GM12878 (cell line): ENCODE measurements around the gene LRR1. TPM values are rescaled to one million over a fixed set of nuclear protein-coding genes. Genes with fewer than 3 reads are reported as not detected.

Experiments used
- CBFB ChIP-seq: IDR thresholded peaks from 2 replicates; pipeline ENCODE4 v1.6.1; 2016; ENCODE audit warnings: antibody characterized with exemption, low read depth
- CBX5 ChIP-seq: sonication (generic); IDR thresholded peaks from 2 replicates; pipeline ENCODE4 v1.6.1; 2016; ENCODE audit warnings: low read depth, moderate library complexity, mild to moderate bottlenecking, inconsistent platforms
- CREM ChIP-seq: IDR thresholded peaks from 2 replicates; pipeline ENCODE4 v1.6.1; 2014; ENCODE audit warnings: antibody characterized with exemption, low read depth
- CTCF ChIP-seq, 3 experiments: IDR thresholded peaks in 2 of 3; conservative IDR thresholded peaks in 1 of 3; 2 replicates each; pipeline ENCODE4 v1.5.1; 2011; ENCODE audit warnings: low read depth in 3 of 3, low read length in 3 of 3, mild to moderate bottlenecking in 3 of 3, control low read depth in 2 of 3, moderate library complexity in 2 of 3, inconsistent platforms in 1 of 3, mixed read lengths in 1 of 3; ENCODE audit not compliant: control insufficient read depth in 2 of 3, insufficient read depth in 1 of 3; ENCODE audit errors: extremely low read depth in 1 of 3
- ESRRA ChIP-seq: IDR thresholded peaks from 2 replicates; pipeline ENCODE4 v1.6.1; 2012; ENCODE audit warnings: mild to moderate bottlenecking, low read length, improper control_type of control experiment
- HDAC6 ChIP-seq: fragments of 200-600 bp; sonication (generic); IDR thresholded peaks from one replicate; pipeline ENCODE4 v1.8.0; 2017; ENCODE audit warnings: antibody characterized with exemption; ENCODE audit not compliant: unreplicated experiment
- IRF3 ChIP-seq: fragments of 450-650 bp; IDR thresholded peaks from 2 replicates; pipeline ENCODE4 v1.6.1; 2014; ENCODE audit warnings: mild to moderate bottlenecking
- MEF2A ChIP-seq: IDR thresholded peaks from 2 replicates; pipeline ENCODE4 v1.6.1; 2011; ENCODE audit warnings: low read depth, mild to moderate bottlenecking, low read length, moderate library complexity; ENCODE audit not compliant: insufficient read depth
- MTA3 ChIP-seq: IDR thresholded peaks from 2 replicates; pipeline ENCODE4 v1.6.1; 2012; ENCODE audit warnings: low read length, inconsistent platforms, borderline replicate concordance
- MXI1 ChIP-seq: fragments of 150-350 bp; IDR thresholded peaks from 2 replicates; pipeline ENCODE4 v1.6.1; 2011; ENCODE audit warnings: low read depth, mild to moderate bottlenecking, inconsistent platforms, low read length, improper control_type of control experiment
- NFYB ChIP-seq: IDR thresholded peaks from 2 replicates; pipeline ENCODE4 v1.6.1; 2011; ENCODE audit warnings: low read depth, mild to moderate bottlenecking, low read length, improper control_type of control experiment, moderate library complexity; ENCODE audit not compliant: insufficient read depth
- NR2C1 ChIP-seq: fragments of 450-650 bp; IDR thresholded peaks from 2 replicates; pipeline ENCODE4 v1.6.1; 2017; ENCODE audit warnings: antibody characterized with exemption, mild to moderate bottlenecking, moderate library complexity
- PAX8 ChIP-seq: fragments of 450-650 bp; IDR thresholded peaks from 2 replicates; pipeline ENCODE4 v1.6.1; 2017; ENCODE audit warnings: mild to moderate bottlenecking, moderate library complexity
- PBX3 ChIP-seq: IDR thresholded peaks from 2 replicates; pipeline ENCODE4 v1.6.1; 2011; ENCODE audit warnings: mild to moderate bottlenecking, low read depth, low read length, moderate library complexity; ENCODE audit not compliant: insufficient replicate concordance
- POU2F2 ChIP-seq: IDR thresholded peaks from 3 replicates; pipeline ENCODE4 v1.6.1; 2011; ENCODE audit warnings: low read depth, mild to moderate bottlenecking, low read length, borderline replicate concordance
- SKIL ChIP-seq: fragments of 450-650 bp; IDR thresholded peaks from 2 replicates; pipeline ENCODE4 v1.6.1; 2017; ENCODE audit warnings: mild to moderate bottlenecking, low read depth, inconsistent platforms; ENCODE audit not compliant: poor library complexity, severe bottlenecking
- SREBF1 ChIP-seq: IDR thresholded peaks from 2 replicates; pipeline ENCODE4 v1.6.1; 2012; ENCODE audit warnings: mild to moderate bottlenecking, low read length
- STAT1 ChIP-seq: fragments of 450-650 bp; conservative IDR thresholded peaks from 2 replicates; pipeline ENCODE4 v1.6.1; 2014; ENCODE audit warnings: antibody characterized with exemption, mild to moderate bottlenecking
- USF1 ChIP-seq: IDR thresholded peaks from 2 replicates; pipeline ENCODE4 v1.6.1; 2011; ENCODE audit warnings: borderline replicate concordance, low read depth, mild to moderate bottlenecking, moderate library complexity, mixed read lengths, low read length; ENCODE audit not compliant: insufficient read depth; ENCODE audit errors: extremely low read length
- WRNIP1 ChIP-seq: IDR thresholded peaks from 2 replicates; pipeline ENCODE4 v1.6.1; 2011; ENCODE audit warnings: low read depth, low read length, improper control_type of control experiment, borderline replicate concordance
- ZNF217 ChIP-seq: fragments of 450-650 bp; IDR thresholded peaks from 2 replicates; pipeline ENCODE4 v1.6.1; 2017; ENCODE audit warnings: antibody characterized with exemption, mild to moderate bottlenecking
- ZNF274 ChIP-seq: IDR thresholded peaks from one replicate; pipeline ENCODE4 v1.8.0; 2011; ENCODE audit not compliant: insufficient read length, insufficient read depth
- polyA plus RNA-seq, 11 experiments: library from polyadenylated mRNA; depleted of rRNA in 4 of 11; unstranded in 6 of 11; stranded (reverse) in 5 of 11; fragments of >200 nt; fragmentation: Nextera tagmentation in 4 of 11; fragmentation: Illumina TruSeq in 1 of 11; extraction: Ambion mirVana in 4 of 11; extraction: Trizol in 1 of 11; gene quantifications; 1 replicate in 1 of 11; 2 replicates in 10 of 11; pipeline versions ENCODE4 v1.2.1 to v1.2.3, GENCODE V29; 2011 to 2016; ENCODE audit warnings: inconsistent platforms in 2 of 11, missing spikeins in 2 of 11, low read depth in 1 of 11
- total RNA-seq, 4 experiments: library from RNA; depleted of rRNA in 3 of 4; stranded (reverse); fragments of >200 nt in 3 of 4; fragmentation: Illumina TruSeq in 1 of 4; extraction: Trizol in 1 of 4; gene quantifications; 2 replicates each; pipeline versions ENCODE4 v1.2.1 to v1.2.3, GENCODE V29; 2013 to 2021

Gene LRR1
- total and polyA plus RNA-seq, 10 of the 15 experiments (the other 5 are each of a cell fraction or from before 2014, with no cell fraction given): 36.9 to 110 (median 53.1) TPM

GRCh38 chr14:49633640-49634546 lies 35.2 kb downstream of the LRR1 start (continued):
- no peak for TF ChIP-seq SKIL
- no peak for TF ChIP-seq WRNIP1
- no peak for TF ChIP-seq SREBF1
- TF ChIP-seq POU2F2: peak; percentile 15; the same call in 2 of the 3 replicates
- TF ChIP-seq MTA3: no peak
- peak; percentile 60; the same call in 1 of the 2 replicates for TF ChIP-seq ZNF217
- no peak for TF ChIP-seq ZNF274
- TF ChIP-seq MEF2A: peak; percentile 68; the same call in 1 of the 2 replicates
- peak; percentile 80 to 99 (median 87); a peak in 5 of 6 replicates for TF ChIP-seq CTCF (IDR thresholded peaks at IDR 0.05 in 2 of 3, conservative IDR thresholded peaks at IDR 0.05 in 1 of 3; ENCODE audit: control insufficient read depth in 2 of 3, extremely low read depth in 1 of 3, insufficient read depth in 1 of 3, low read depth in 3 of 3, low read length in 3 of 3)
- peak; percentile 48 for TF ChIP-seq CBFB
- peak; percentile 47 for TF ChIP-seq IRF3
- no peak for TF ChIP-seq ESRRA
- TF ChIP-seq CBX5: no peak; the same call in 1 of the 2 replicates
- peak; percentile 69; the same call in 1 of the 2 replicates for TF ChIP-seq STAT1
- TF ChIP-seq MXI1: peak; percentile 70
- no peak for TF ChIP-seq PAX8
- no peak for TF ChIP-seq PBX3
- TF ChIP-seq NFYB: no peak
- TF ChIP-seq NR2C1: peak; percentile 63
- TF ChIP-seq USF1: peak; percentile 41
- peak; percentile 32 for TF ChIP-seq HDAC6
- TF ChIP-seq CREM: peak; percentile 7; the same call in 1 of the 2 replicates
